ENCODE results near the gene NAALADL2.

GRCh38 chr3:175065497-175065896, 206.4 kb downstream of the NAALADL2 start:
- TF ChIP-seq, protein P1, sequence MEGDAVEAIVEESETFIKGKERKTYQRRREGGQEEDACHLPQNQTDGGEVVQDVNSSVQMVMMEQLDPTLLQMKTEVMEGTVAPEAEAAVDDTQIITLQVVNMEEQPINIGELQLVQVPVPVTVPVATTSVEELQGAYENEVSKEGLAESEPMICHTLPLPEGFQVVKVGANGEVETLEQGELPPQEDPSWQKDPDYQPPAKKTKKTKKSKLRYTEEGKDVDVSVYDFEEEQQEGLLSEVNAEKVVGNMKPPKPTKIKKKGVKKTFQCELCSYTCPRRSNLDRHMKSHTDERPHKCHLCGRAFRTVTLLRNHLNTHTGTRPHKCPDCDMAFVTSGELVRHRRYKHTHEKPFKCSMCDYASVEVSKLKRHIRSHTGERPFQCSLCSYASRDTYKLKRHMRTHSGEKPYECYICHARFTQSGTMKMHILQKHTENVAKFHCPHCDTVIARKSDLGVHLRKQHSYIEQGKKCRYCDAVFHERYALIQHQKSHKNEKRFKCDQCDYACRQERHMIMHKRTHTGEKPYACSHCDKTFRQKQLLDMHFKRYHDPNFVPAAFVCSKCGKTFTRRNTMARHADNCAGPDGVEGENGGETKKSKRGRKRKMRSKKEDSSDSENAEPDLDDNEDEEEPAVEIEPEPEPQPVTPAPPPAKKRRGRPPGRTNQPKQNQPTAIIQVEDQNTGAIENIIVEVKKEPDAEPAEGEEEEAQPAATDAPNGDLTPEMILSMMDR (IDR thresholded peaks at IDR 0.05), result no peak
- TF ChIP-seq ZFX (IDR thresholded peaks at IDR 0.05; ENCODE audit: borderline replicate concordance), result no peak
